UCSD-AML1 (cell line): Measurements from ENCODE around the gene TULP4.
"Not testable (repeated sequence)": the region's sequence is repeated elsewhere in the genome, so short reads cannot be mapped to it uniquely, and the experiment has no call there.

ENCODE experiments used
- DNase-seq: peaks from one replicate; lab custom pipeline; 2025; ENCODE audit not compliant: unreplicated experiment; lab: John Stamatoyannopoulos, UW

Gene TULP4

GRCh38 chr6:158499601-158500000, 187.3 kb downstream of the TULP4 start:
- DNase-seq: no peak

DNA sequence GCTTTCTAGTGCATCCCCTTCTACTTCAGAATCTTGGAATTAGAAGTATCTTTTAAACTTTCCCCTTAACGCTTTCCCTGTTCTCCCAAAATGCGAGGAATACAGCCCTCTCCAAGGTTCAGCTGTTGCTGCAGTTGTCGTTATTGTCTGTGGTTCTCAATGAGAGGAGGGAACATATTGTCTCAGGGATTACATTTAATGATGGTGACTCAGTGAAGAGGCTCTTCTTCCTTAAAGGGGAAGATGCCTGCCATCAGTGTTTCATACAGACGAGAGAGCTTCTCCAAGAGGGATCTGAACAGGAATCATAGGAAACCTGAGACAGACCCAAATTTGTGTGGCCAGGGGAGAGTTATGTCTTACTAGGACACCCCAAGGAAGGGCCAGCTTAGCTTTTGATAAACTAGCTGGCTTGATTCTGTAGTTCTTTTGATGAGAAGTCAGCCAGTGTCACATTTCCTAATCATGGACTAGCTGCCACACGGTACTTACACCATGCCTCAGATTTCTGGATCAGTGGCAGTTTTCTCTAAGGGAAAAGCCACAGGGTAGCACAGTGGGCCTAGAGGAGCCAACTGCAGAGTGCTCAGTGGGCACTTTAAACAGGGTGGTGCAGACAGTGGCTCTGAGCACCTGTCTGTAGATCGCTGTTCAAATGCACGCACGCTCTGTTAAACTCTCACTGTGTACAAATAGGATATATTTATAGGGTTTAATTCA, 187.9 kb downstream of the TULP4 start:
- no peak for DNase-seq

- DNase-seq: no peak
Observed at GRCh38 chr6:158501360-158502262, 189.3 kb downstream of the TULP4 start.

GRCh38 chr6:158502263-158502950, 190.1 kb downstream of the TULP4 start:
- DNase-seq: no peak

DNA sequence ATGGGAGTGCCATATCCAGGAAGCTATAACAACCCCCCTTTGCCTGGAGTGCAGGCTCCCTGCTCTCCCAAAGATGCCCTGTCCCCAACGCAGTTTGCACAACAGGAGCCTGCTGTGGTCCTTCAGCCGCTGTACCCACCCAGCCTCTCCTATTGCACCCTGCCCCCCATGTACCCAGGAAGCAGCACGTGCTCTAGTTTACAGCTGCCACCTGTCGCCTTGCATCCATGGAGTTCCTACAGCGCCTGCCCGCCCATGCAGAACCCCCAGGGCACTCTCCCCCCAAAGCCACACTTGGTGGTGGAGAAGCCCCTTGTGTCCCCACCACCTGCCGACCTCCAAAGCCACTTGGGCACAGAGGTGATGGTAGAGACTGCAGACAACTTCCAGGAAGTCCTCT, 191.0 kb downstream of the TULP4 start:
- no peak for DNase-seq

- DNase-seq: no peak
Observed at GRCh38 chr6:158503846-158504245, 191.6 kb downstream of the TULP4 start.

DNA sequence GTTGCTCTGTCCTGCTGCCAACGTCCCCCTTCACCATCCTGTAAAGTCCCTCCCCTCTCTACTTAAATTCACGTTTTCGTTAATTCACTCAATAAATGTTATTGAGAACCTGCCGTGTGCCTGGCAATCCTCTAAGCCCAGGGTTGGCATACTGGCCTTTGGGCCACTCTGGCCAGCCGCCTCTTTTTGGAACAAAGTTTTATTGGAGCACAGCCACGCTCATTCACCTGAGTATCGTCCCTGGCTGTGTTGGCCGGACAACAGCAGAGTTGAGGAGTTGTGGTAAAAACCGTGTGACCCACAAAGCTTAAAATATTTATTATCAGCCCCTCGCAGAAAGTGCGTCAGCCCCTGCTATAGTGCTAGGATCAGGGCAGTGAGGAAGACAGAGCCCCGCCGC, 192.9 kb downstream of the TULP4 start:
- no peak for DNase-seq

GRCh38 chr6:158506601-158507000, 194.3 kb downstream of the TULP4 start:
- DNase-seq: no peak

GRCh38 chr6:158507174-158507573, 194.9 kb downstream of the TULP4 start:
- DNase-seq: no peak

DNA sequence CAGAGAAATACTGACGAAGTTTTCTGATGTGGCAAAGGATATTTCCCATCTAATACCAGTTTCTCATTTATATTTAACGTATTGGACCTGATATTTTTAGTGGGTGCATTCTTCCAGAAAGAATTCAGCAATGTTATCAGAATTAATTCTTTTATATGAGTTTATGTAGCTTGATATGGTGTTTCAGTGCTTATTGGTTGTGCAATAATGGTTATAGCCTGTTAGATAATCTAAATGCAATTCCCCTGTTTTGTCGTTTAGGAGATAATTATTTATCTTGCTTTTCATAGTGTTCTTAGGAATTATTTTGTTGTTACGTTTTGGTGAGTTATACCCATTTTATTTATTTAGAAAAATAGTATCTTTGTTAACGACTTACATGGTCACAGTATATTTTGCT, 196.2 kb downstream of the TULP4 start:
- no peak for DNase-seq

- no peak for DNase-seq
Observed at GRCh38 chr6:158509465-158509864, 197.2 kb downstream of the TULP4 start.

GRCh38 chr6:158512809-158513208, 200.5 kb downstream of the TULP4 start:
- no peak for DNase-seq

- no peak for DNase-seq
Observed at GRCh38 chr6:158514176-158514575, 201.9 kb downstream of the TULP4 start.

DNA sequence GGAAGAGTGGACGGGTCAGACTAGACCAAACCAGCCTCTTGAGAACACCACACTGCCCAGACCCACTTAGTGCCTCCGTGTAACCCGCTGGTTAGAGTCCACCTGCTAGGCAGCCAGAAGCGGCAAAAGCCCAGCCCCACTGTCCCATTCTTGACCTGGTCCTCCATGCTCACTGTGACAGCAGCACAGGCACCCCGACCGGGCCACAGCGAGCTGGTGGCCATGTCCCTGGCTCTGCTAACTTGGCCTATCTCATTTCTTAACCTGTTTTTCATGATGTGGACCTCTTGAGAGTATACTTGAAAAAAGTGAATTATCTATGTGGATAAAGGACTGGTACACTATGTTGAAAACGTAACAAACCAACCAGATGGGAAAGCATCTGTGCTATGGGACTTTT, 202.7 kb downstream of the TULP4 start:
- DNase-seq: no peak

DNA sequence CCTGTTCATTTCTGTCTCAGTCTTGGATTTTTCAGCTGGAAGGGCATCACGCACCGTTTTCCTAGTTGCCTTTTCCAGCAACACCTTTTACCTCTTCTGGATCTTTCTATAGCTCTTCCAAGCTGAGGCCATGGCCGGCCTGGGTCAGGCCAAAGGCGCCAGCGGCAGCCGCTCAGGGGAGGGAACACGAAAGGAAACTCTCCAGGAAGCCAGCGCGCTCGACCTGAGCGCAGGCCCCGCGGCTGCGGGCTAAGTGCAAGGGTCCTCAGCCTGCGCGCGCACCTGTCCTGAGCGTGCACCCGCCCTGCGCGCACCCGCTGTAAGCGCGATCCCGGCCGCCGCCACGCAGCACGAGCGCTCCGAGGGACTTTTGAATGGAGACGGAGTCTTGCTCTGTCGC, 203.8 kb downstream of the TULP4 start:
- DNase-seq: no peak

DNA sequence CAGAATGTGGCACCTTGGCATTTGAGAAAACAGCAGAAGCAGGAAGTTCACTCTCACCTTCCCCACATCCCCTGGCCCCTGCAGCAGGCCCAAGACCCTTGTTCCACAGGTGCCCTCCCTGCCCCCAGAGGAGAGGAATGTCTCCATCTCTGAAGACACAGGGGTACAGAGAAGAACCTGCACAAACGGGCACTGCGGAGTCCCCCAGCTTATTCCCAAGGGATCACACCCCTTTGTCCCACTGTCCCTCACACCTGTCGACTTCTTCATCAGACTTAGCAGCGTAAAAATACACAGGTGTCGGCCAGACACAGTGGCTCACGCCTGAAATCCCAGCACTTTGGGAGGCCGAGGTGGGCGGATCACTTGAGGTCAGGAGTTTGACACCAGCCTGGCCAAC, 204.8 kb downstream of the TULP4 start:
- no peak for DNase-seq

DNA sequence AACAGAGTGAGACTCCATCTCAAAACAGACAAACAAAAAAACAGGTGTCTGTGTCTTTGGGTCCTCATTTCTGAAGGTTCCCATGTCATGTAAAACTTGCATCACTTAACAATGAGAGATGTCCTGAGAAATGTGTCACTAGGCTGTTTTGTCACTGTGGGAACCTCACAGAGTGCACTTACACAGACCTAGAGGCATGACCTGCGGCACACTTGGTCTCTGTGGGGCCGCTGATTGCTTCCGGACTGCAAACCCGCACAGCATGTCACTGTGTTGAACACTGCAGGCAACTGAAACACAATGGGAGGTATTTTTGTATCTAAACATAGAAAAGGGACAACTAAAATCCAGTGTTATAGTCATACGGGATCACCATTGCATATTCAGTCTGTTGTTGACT, 205.3 kb downstream of the TULP4 start:
- DNase-seq: no peak

GRCh38 chr6:158518191-158519127, 206.2 kb downstream of the TULP4 start:
- peak; percentile 52 for DNase-seq

DNA sequence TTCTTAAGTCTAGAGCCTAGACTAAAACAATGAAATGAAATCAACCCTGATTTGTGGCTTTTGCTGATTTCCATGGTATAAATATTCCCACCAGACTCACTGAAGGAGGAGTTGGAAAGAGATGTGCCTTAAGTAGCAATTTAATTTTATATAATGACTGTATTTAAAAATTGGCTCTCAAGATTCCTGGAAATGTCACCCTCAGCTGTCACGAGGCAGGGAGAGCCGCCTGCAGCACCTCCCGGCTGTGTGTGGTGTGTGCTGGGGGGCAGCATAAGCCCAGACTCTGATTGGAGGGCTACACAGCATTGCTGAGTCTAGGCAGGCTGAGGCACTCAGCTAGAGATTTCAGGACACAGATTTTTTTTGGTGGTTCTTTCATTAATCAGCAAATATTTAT, 207.0 kb downstream of the TULP4 start:
- DNase-seq: no peak

DNA sequence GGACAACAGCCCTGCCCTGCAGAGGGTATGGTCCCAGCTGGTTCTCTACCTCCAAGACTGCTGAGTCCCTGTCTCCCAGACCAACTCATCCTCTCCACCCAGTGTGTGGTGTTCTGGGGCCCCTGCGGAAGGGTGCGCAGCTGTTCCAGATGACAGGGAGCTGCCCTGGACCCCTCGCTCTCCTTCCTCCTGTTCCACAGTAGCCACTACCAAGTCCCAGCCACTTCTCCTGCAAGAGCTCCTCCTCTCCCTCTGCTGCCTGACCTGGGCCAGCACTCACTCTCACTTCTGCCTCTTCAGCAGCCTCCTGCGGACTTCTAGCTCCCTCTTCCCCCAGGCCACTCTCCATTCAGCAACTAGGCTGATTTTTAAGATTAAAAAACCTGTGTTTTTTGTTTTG, 207.5 kb downstream of the TULP4 start:
- no peak for DNase-seq

GRCh38 chr6:158520975-158521374, 208.7 kb downstream of the TULP4 start:
- DNase-seq: not testable (repeated sequence)
